Measurements from ENCODE around the gene HS3ST5.

DNA sequence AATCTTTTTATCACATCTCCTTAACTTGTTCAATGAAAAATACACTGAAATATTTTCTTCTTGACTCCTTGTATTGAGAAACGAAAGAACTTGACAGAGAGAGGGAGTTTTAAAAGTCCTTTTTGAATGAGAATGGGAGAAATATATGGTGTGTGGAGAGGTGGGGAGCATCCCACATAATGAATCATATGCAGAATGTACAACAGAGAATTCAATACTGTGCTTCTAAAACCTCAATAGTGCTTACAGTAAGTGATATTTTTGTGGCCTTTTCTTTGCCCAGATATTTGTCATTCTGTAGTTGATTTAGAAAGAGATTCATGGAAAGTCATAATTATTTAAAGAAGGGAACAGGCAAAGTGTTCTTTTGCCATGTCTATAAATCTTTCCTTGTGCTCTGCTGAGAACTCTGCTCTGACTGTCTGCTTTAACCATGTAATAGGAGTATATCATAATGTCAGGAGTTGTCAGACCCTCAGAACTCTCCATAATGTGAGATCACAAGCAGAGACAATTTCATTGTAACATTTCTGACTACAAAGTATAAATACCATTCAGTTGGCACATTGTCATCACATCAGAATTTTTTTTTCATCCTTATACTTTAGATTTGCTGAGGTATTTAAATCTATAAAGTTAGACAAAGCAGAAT, 32.8 kb upstream of the HS3ST5 start:
- TF ChIP-seq, protein P1, sequence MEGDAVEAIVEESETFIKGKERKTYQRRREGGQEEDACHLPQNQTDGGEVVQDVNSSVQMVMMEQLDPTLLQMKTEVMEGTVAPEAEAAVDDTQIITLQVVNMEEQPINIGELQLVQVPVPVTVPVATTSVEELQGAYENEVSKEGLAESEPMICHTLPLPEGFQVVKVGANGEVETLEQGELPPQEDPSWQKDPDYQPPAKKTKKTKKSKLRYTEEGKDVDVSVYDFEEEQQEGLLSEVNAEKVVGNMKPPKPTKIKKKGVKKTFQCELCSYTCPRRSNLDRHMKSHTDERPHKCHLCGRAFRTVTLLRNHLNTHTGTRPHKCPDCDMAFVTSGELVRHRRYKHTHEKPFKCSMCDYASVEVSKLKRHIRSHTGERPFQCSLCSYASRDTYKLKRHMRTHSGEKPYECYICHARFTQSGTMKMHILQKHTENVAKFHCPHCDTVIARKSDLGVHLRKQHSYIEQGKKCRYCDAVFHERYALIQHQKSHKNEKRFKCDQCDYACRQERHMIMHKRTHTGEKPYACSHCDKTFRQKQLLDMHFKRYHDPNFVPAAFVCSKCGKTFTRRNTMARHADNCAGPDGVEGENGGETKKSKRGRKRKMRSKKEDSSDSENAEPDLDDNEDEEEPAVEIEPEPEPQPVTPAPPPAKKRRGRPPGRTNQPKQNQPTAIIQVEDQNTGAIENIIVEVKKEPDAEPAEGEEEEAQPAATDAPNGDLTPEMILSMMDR (IDR thresholded peaks at IDR 0.05): no peak
- no peak for TF ChIP-seq POLR2A (IDR thresholded peaks at IDR 0.05)
